Amygdala (tissue), 56 donors: ENCODE results near the gene SPACDR.

ENCODE experiments used
- DNase-seq, 56 donors: peaks; one replicate each; lab custom pipeline; 2025; lab: John Stamatoyannopoulos, UW

Gene SPACDR

DNA sequence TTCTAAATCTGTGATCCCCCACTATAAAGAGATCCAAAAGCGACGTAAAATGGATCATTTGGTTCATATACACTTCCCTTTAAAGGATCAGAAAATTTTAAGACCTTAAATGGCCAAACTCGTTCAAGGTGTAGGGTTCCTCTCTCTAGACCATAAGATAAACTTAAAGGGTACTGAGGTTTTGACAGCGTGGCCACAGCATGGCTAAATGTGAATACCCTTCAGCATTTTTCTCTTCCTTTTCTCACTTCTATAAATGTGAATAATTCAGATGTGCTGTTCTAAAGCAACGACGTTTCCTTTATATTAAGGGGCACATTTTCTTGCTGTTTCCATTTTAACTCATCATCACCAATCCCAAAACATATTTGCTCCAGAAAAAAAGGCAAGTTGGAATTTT is 40.7 kb downstream of the SPACDR start:
- DNase-seq = no peak

DNA sequence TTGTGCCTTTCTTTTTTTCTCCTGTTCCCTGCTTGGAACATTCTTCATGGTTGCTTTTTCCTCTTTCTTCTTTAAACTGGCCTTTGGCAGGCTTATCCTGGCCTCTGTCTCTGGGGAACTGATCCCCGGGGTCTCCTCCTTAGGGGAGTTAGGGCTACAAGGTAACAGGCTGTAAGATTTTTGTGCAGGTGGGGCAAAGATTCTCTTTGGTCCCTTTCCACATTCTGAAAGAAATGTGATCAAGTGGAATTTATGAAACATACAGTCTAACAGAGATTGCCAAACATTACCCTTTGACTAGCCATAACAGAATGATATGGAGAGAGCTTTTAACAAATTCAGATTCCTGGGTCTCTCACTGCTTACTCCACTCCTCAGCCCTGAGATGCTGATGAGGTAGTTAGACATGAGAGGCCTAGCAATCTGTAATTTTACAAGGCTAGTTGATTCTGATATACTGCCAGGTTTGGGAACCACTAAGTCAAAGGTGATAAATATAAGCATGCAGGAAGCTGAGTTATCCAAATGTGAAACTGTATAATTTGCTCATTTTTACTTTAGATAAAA is 44.3 kb downstream of the SPACDR start:
- no peak for DNase-seq

DNA sequence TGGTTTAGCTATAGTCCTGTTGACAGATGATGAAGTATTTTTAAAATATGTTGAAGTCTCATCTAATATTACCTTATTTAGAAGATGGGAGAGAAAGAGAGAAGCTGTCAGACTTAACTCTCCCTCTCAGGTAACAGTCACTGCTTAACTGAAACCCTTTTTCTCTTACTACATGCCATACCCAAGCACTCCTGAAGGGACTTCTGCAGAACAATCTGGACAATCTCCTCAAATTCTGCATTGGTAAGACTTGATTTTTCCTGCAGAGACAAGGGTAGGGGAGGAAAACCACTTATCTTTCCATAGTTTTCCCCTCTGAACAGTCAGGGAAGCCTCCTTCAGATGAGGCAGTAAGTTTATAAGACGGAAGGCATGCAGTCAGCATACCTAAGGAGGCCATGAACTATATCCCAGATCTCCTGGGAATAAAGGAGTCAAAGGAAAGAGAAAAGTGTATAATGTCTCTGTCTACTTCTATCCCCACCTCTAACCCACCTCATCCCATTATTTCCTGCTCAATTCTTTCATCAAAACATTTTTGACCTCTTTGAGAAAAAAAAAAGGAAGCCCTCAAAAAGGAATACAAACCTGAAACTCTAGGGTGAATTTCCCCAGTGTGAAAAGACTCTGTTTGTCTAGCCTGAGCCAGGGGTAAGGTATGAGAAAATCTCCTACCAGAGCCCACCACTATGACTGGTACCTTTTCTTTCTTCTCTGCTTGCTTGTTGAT is 45.0 kb downstream of the SPACDR start:
- DNase-seq = no peak

DNA sequence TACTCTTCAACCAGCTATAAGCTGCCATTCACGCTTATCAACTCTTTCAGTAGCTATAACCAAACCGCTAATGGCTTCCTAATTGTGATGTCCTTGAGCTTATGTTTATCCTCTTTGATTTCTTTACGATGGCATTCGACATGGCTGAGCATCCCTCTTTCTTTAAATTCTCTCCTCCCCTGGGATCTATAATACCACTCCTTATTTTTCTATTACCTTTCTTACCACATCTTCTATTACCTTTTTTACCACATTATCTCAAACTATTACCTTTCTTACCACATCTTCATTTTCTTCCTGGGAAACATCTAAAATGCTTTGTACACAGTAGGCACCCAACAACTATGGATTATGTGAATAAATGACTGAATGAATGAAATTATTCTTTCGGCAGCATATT is 48.6 kb downstream of the SPACDR start:
- no peak for DNase-seq

DNA sequence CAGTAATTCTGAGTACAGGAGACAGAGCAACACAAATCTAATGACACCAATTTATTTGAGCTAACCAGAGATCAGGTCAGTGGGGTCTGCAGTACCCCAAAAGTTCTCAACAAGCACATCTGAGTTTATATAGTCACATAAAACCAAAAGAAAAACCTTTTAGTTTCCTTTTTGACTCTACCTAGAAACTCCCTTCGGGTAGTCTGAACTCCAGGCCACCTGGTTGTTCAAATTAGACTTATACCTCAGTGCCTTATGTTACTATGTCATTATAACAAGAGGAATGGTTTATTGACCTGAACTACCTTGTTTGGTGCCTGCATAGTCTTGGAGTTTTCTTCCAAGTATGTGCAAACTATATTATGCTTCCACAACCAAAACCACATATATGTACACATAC is 50.2 kb downstream of the SPACDR start:
- DNase-seq = no peak

DNA sequence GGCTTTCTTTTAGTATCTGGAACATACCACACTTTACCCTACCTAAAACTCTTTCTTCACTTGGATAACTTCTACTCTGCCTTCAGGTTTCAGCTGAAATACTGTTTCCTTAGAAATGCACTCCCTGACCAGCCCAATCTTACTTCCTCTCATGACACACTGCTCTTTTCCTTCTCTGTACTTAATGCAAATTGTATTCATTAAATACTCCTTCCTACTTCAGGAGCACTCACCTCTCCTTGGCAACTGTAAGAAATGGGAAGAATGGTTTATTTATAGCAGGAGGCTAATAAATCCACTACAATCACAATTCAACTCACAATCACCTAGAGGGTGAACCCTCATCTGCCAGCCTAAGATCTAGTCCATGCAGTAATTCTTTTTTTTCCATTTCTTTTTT is 50.7 kb downstream of the SPACDR start:
- no peak for DNase-seq

DNA sequence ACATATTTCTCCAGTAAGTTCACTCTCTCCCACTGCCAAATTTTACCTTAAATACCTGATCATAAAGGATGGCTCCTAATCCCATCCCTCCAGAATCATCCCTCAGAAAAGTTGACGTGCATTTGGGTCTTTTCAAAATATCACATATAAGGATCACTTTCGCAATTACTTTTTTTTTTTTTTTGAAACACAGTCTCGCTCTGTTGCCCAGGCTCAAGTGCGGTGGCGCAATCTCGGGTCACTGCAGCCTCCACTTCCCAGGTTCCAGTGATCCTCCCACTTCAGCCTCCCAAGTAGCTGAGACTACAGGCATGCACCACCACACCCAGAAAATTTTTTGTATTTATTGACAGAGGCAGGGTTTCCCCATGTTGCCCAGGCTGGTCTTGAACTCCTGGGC is 53.0 kb downstream of the SPACDR start:
- no peak for DNase-seq

DNA sequence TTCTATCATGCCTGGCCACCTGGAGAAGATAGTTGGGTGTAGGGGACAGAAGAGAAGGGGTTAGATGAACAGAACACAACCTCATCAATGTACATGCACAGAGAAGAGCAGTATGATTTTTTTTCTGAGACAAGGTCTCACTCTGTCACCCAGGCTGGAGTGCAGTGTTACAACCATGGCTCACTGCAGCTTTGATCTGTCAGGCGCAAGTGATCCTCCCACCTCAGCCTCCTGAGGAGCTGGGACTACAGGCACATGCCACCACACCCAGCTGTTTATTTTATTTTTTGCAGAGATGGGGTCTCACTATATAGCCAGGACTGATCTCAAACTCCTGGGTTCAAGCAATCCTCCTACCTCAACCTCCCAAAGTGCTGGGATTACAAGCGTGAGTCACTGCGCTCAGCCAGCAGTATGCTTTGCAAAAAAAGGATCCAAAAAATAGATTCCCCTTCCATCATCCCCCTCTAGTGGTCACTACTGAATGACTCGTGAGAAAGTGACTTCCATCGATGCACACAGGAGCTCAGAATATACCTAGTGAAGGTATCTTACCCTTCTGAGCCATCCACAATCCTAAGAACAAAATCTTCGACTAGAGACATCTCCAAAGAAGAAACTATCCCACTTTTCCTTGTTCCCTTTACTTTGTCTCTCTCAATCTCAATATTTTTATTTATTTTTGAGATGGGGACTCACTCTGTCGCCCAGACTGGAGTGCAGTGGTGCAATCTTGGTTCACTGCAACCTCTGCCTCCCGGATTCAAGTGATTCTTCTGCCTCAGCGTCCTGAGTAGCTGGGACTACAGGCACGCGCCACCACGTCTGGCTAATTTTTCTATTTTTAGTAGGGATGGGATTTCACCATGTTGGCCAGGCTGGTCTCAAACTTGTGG is 56.5 kb downstream of the SPACDR start:
- DNase-seq = peak in 4 of 56 donors; percentile 6 to 26 (median 11)

DNA sequence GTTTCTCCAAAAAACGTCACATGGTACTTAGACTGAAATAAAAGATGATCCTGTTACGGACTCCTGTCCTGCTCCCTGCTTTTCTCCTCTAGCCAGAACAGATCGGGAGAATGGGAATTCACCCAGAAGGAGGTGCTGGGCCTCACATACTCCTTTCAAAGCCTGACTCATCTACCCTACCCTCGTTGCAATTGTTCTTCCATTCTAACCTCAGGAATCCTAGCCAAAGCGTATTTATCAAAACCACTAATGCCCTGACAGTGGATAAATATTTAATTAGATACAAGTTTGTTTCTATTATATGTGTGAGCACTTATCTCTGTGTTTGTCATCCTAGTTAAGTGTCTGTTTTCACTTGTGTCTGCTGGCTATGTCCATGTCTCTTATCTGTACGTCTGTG is 57.3 kb downstream of the SPACDR start:
- no peak for DNase-seq
